AG09309 (cell line): ENCODE results near the gene TRABD2A.

Experiments
- DNase-seq: peaks from one replicate; pipeline ENCODE4 v3.0.0-alpha.2; 2010; ENCODE audit warnings: low read depth
- H3K4me3 ChIP-seq: 2 replicates; pipeline ENCODE4 v1.5.1; 2011; ENCODE audit warnings: mild to moderate bottlenecking, low read depth, low read length, moderate library complexity; ENCODE audit not compliant: control insufficient read depth
- TF ChIP-seq, protein P1 (sequence below): IDR thresholded peaks from 2 replicates; pipeline ENCODE4 v1.5.1; 2011; ENCODE audit warnings: mild to moderate bottlenecking, low read depth, low read length, inconsistent platforms; ENCODE audit not compliant: insufficient read depth, control insufficient read depth; ENCODE audit errors: missing control alignments

The TRABD2A gene

GRCh38 chr2:84830758-84831500 lies 50.0 kb downstream of the TRABD2A start:
- H3K4me3 ChIP-seq = no peak overlapping the region
- no peak for DNase-seq
- TF ChIP-seq, protein P1, sequence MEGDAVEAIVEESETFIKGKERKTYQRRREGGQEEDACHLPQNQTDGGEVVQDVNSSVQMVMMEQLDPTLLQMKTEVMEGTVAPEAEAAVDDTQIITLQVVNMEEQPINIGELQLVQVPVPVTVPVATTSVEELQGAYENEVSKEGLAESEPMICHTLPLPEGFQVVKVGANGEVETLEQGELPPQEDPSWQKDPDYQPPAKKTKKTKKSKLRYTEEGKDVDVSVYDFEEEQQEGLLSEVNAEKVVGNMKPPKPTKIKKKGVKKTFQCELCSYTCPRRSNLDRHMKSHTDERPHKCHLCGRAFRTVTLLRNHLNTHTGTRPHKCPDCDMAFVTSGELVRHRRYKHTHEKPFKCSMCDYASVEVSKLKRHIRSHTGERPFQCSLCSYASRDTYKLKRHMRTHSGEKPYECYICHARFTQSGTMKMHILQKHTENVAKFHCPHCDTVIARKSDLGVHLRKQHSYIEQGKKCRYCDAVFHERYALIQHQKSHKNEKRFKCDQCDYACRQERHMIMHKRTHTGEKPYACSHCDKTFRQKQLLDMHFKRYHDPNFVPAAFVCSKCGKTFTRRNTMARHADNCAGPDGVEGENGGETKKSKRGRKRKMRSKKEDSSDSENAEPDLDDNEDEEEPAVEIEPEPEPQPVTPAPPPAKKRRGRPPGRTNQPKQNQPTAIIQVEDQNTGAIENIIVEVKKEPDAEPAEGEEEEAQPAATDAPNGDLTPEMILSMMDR = no peak

GRCh38 chr2:84830095-84830494 lies 50.8 kb downstream of the TRABD2A start:
- DNase-seq = no peak
- H3K4me3 ChIP-seq = no peak overlapping the region
- TF ChIP-seq, protein P1 = no peak

- no peak overlapping the region for H3K4me3 ChIP-seq
- no peak for DNase-seq
- TF ChIP-seq, protein P1 = no peak
These were observed 51.2 kb downstream of the TRABD2A start for GRCh38 chr2:84829693-84830092.

DNA sequence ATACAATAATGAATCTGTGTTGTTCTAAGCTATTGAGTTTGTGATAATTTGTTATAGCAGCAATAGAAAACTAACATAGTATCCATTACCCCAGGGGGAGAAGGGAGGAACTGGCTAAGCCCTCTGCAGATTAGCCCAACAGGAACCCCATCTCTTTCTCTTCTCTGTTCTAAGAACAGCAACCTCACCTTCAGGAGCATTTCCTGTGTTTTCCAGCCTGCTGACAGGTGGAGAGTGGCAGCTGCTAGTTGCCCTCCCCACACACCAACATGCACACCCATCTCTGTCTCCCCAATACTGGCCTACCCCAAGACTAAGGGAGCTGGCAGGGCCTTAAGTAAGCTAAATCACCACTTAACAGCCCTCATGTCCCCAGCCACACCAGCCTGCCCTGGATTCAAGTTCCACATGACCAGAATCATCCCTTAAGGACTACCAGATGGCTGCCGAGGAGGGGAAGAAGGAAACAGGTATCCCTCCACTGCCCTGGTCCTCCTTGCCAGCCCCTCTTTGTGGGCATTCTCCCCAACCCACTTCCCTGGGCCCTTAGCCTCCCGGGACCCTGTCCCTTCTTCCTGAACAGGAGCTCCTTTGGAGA lies 52.8 kb downstream of the TRABD2A start:
- TF ChIP-seq, protein P1 = no peak
- DNase-seq = no peak
- H3K4me3 ChIP-seq = no peak overlapping the region

GRCh38 chr2:84823788-84824187 lies 57.1 kb downstream of the TRABD2A start:
- H3K4me3 ChIP-seq = no peak overlapping the region
- no peak for DNase-seq
- TF ChIP-seq, protein P1 = no peak

GRCh38 chr2:84823229-84823628 lies 57.7 kb downstream of the TRABD2A start:
- DNase-seq = no peak
- TF ChIP-seq, protein P1 = no peak
- H3K4me3 ChIP-seq = no peak overlapping the region
